Measurements from ENCODE around the gene CEP72.

Gene CEP72

DNA sequence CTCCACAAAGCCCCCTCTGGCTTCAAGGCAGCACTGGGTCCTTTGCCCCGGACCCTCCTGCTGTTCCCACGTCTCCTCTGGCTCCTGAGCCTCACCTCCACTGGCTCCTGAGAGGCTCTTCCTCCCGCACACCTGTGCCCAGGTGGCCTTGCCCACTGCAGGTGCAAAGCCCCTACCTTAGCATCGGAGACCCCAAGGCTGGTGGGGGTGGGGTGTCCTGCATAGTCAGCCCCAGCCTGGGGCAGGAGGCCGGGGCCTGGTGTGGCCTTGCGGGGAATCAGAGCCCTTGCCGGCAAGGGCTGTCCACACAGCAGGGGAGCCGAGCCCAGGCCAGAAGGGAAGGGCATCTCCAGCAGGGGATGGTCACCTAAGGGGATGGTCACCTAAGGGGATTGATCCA, 41.3 kb upstream of the CEP72 start:
- Histone ChIP-seq H3K4me3 (ENCODE audit: low read depth in 1 of 2, low read length in 1 of 2) (no peak overlapping the region), H3K27ac (no peak overlapping the region), H3K36me3 (no peaks in the 10 kb centered on the region), H3K9me3 (no peaks in the 10 kb centered on the region), H3K4me1 (ENCODE audit: control insufficient read depth in 1 of 2, insufficient read depth in 1 of 2, low read depth in 1 of 2, low read length in 1 of 2) (no peaks in the 10 kb centered on the region), H3K27me3 (peaks cover 56% of the 10 kb centered on the region)
- TF ChIP-seq, protein P1, sequence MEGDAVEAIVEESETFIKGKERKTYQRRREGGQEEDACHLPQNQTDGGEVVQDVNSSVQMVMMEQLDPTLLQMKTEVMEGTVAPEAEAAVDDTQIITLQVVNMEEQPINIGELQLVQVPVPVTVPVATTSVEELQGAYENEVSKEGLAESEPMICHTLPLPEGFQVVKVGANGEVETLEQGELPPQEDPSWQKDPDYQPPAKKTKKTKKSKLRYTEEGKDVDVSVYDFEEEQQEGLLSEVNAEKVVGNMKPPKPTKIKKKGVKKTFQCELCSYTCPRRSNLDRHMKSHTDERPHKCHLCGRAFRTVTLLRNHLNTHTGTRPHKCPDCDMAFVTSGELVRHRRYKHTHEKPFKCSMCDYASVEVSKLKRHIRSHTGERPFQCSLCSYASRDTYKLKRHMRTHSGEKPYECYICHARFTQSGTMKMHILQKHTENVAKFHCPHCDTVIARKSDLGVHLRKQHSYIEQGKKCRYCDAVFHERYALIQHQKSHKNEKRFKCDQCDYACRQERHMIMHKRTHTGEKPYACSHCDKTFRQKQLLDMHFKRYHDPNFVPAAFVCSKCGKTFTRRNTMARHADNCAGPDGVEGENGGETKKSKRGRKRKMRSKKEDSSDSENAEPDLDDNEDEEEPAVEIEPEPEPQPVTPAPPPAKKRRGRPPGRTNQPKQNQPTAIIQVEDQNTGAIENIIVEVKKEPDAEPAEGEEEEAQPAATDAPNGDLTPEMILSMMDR (IDR thresholded peaks at IDR 0.05) = no peak

DNA sequence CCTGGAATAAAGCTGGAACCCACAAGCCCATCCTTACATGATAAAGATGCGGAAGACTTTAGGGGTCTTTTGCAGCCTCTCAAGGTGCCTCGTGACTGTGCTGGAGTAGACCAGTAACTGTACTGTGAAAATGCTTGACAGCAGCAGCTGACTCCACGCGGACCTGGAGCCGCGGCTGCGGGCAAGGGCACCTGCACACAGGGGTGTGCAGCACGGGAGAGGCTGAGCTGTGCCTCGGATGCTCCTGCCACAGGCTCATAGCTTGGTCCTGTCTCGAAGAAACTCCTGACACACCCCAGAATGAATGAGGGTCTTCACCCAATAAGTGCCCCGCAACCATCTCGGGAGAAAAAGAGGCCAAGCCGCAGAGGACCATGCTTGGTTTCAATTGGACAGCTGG, 40.3 kb upstream of the CEP72 start:
- Histone ChIP-seq H3K4me1 (ENCODE audit: control insufficient read depth in 1 of 2, insufficient read depth in 1 of 2, low read depth in 1 of 2, low read length in 1 of 2) (no peaks in the 10 kb centered on the region), H3K4me3 (ENCODE audit: low read depth in 1 of 2, low read length in 1 of 2) (no peak overlapping the region), H3K27ac (no peak overlapping the region), H3K27me3 (peaks cover 46% of the 10 kb centered on the region), H3K9me3 (no peaks in the 10 kb centered on the region), H3K36me3 (no peaks in the 10 kb centered on the region)
- TF ChIP-seq, protein P1 (IDR thresholded peaks at IDR 0.05) = no peak

GRCh38 chr5:572398-573019, 39.6 kb upstream of the CEP72 start:
- Histone ChIP-seq H3K9me3 (no peaks in the 10 kb centered on the region), H3K36me3 (no peaks in the 10 kb centered on the region), H3K27me3 (peaks cover 39% of the 10 kb centered on the region), H3K4me1 (ENCODE audit: control insufficient read depth in 1 of 2, insufficient read depth in 1 of 2, low read depth in 1 of 2, low read length in 1 of 2) (no peaks in the 10 kb centered on the region), H3K4me3 (ENCODE audit: low read depth in 1 of 2, low read length in 1 of 2) (no peak overlapping the region), H3K27ac (no peak overlapping the region)
- TF ChIP-seq, protein P1 (IDR thresholded peaks at IDR 0.05) = no peak

- Histone ChIP-seq H3K4me3 (ENCODE audit: low read depth in 1 of 2, low read length in 1 of 2) (no peak overlapping the region), H3K27me3 (peaks cover 36% of the 10 kb centered on the region), H3K36me3 (no peaks in the 10 kb centered on the region), H3K4me1 (ENCODE audit: control insufficient read depth in 1 of 2, insufficient read depth in 1 of 2, low read depth in 1 of 2, low read length in 1 of 2) (no peaks in the 10 kb centered on the region), H3K9me3 (no peaks in the 10 kb centered on the region), H3K27ac (no peak overlapping the region)
- TF ChIP-seq, protein P1 (IDR thresholded peaks at IDR 0.05) = no peak
Measured at GRCh38 chr5:573206-573605, 38.9 kb upstream of the CEP72 start.

DNA sequence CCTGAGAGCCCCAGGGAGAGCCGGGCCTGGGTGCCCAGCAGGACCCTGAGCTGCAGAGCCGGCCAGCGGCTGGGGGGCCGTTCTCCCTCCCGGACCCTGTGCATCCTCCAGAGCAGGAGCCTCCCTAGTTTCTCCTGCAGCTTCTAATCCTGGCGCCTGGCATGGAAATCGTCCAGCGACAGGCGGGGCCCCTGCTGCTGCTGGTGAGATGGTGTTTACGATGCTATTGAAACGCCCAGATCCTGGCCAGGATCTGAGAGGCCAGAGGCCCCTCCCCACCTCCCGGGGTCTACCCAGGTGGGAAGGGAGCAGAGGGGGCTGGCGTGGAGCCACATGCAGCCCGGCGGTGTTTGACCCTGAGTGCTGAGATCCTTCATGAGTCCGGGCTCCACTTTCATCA, 38.2 kb upstream of the CEP72 start:
- Histone ChIP-seq H3K27me3 (peaks cover 36% of the 10 kb centered on the region), H3K27ac (no peak overlapping the region), H3K4me1 (ENCODE audit: control insufficient read depth in 1 of 2, insufficient read depth in 1 of 2, low read depth in 1 of 2, low read length in 1 of 2) (no peaks in the 10 kb centered on the region), H3K36me3 (no peaks in the 10 kb centered on the region), H3K9me3 (no peaks in the 10 kb centered on the region), H3K4me3 (ENCODE audit: low read depth in 1 of 2, low read length in 1 of 2) (no peak overlapping the region)
- TF ChIP-seq, protein P1 (IDR thresholded peaks at IDR 0.05) = no peak
